Measurements from ENCODE around the gene TOM1L1. TPM values are rescaled to one million over a fixed set of nuclear protein-coding genes. Genes with fewer than 3 reads are reported as not detected.

The TOM1L1 gene
- total RNA-seq, 1 donor: 5.1 TPM

- no peak for DNase-seq (ENCODE audit: low read depth in 2 of 3, low spot score in 2 of 3)
Observed at GRCh38 chr17:54892360-54892759, 8.3 kb upstream of the TOM1L1 start.

GRCh38 chr17:54898576-54898975 is 2.1 kb upstream of the TOM1L1 start:
- DNase-seq (ENCODE audit: low read depth in 2 of 3, low spot score in 2 of 3): no peak

GRCh38 chr17:54899201-54899600 is 1.5 kb upstream of the TOM1L1 start:
- DNase-seq (ENCODE audit: low read depth in 2 of 3, low spot score in 2 of 3): no peak

GRCh38 chr17:54899721-54900456 is 763 bp upstream of the TOM1L1 start:
- no peak for DNase-seq (ENCODE audit: low read depth in 2 of 3, low spot score in 2 of 3)

GRCh38 chr17:54901230-54901822 is 674 bp downstream of the TOM1L1 start:
- DNase-seq (ENCODE audit: low read depth in 2 of 3, low spot score in 2 of 3): no peak

- no peak for DNase-seq (ENCODE audit: low read depth in 2 of 3, low spot score in 2 of 3)
Observed at GRCh38 chr17:54902017-54902416, 1.4 kb downstream of the TOM1L1 start.

- DNase-seq (ENCODE audit: low read depth in 2 of 3, low spot score in 2 of 3): no peak
Observed at GRCh38 chr17:54902611-54903010, 2.0 kb downstream of the TOM1L1 start.

- DNase-seq (ENCODE audit: low read depth in 2 of 3, low spot score in 2 of 3): no peak
Observed at GRCh38 chr17:54903375-54903774, 2.7 kb downstream of the TOM1L1 start.

GRCh38 chr17:54906683-54907082 is 6.0 kb downstream of the TOM1L1 start:
- DNase-seq (ENCODE audit: low read depth in 2 of 3, low spot score in 2 of 3): no peak

GRCh38 chr17:54907376-54907775 is 6.7 kb downstream of the TOM1L1 start:
- no peak for DNase-seq (ENCODE audit: low read depth in 2 of 3, low spot score in 2 of 3)

- no peak for DNase-seq (ENCODE audit: low read depth in 2 of 3, low spot score in 2 of 3)
Observed at GRCh38 chr17:54909766-54910165, 9.1 kb downstream of the TOM1L1 start.

- no peak for DNase-seq (ENCODE audit: low read depth in 2 of 3, low spot score in 2 of 3)
Observed at GRCh38 chr17:54916721-54917120, 16.1 kb downstream of the TOM1L1 start.

GRCh38 chr17:54919425-54919824 is 18.8 kb downstream of the TOM1L1 start:
- no peak for DNase-seq (ENCODE audit: low read depth in 2 of 3, low spot score in 2 of 3)

GRCh38 chr17:54920819-54921218 is 20.2 kb downstream of the TOM1L1 start:
- no peak for DNase-seq (ENCODE audit: low read depth in 2 of 3, low spot score in 2 of 3)

- DNase-seq (ENCODE audit: low read depth in 2 of 3, low spot score in 2 of 3): no peak
Observed at GRCh38 chr17:54924405-54924804, 23.8 kb downstream of the TOM1L1 start.

GRCh38 chr17:54927525-54927924 is 26.9 kb downstream of the TOM1L1 start:
- no peak for DNase-seq (ENCODE audit: low read depth in 2 of 3, low spot score in 2 of 3)

- no peak for DNase-seq (ENCODE audit: low read depth in 2 of 3, low spot score in 2 of 3)
Observed at GRCh38 chr17:54932711-54933110, 32.1 kb downstream of the TOM1L1 start.

GRCh38 chr17:54933921-54934320 is 33.3 kb downstream of the TOM1L1 start:
- DNase-seq (ENCODE audit: low read depth in 2 of 3, low spot score in 2 of 3): no peak

GRCh38 chr17:54935471-54935870 is 34.8 kb downstream of the TOM1L1 start:
- no peak for DNase-seq (ENCODE audit: low read depth in 2 of 3, low spot score in 2 of 3)

- DNase-seq (ENCODE audit: low read depth in 2 of 3, low spot score in 2 of 3): no peak
Observed at GRCh38 chr17:54937018-54937417, 36.4 kb downstream of the TOM1L1 start.

GRCh38 chr17:54937426-54937825 is 36.8 kb downstream of the TOM1L1 start:
- DNase-seq (ENCODE audit: low read depth in 2 of 3, low spot score in 2 of 3): no peak

GRCh38 chr17:54941285-54941684 is 40.6 kb downstream of the TOM1L1 start:
- DNase-seq (ENCODE audit: low read depth in 2 of 3, low spot score in 2 of 3): no peak

- peak in 2 of 3 donors; percentile 1 to 48 for DNase-seq (ENCODE audit: low read depth in 2 of 3, low spot score in 2 of 3)
Observed at GRCh38 chr17:54944796-54945195, 44.1 kb downstream of the TOM1L1 start.
